HG02642 (cell line): Measurements from ENCODE around the gene FAM43A.

Source experiments
- ATAC-seq: cut with Tn5 transposase; IDR thresholded peaks from one replicate; pipeline ENCODE4 v1.9.1; 2021; ENCODE audit warnings: mild to moderate bottlenecking; ENCODE audit not compliant: unreplicated experiment, poor library complexity

The FAM43A gene, protein sequence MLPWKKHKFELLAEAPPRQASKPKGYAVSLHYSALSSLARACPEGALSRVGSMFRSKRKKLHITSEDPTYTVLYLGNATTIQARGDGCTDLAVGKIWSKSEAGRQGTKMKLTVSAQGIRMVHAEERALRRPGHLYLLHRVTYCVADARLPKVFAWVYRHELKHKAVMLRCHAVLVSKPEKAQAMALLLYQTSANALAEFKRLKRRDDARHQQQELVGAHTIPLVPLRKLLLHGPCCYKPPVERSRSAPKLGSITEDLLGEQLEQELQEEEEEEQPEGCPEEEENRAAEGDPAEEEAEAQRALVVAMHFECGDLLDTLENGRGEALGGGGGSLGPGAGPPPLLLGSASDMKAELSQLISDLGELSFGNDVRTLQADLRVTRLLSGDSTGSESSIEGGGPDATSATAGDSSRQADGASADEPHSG

DNA sequence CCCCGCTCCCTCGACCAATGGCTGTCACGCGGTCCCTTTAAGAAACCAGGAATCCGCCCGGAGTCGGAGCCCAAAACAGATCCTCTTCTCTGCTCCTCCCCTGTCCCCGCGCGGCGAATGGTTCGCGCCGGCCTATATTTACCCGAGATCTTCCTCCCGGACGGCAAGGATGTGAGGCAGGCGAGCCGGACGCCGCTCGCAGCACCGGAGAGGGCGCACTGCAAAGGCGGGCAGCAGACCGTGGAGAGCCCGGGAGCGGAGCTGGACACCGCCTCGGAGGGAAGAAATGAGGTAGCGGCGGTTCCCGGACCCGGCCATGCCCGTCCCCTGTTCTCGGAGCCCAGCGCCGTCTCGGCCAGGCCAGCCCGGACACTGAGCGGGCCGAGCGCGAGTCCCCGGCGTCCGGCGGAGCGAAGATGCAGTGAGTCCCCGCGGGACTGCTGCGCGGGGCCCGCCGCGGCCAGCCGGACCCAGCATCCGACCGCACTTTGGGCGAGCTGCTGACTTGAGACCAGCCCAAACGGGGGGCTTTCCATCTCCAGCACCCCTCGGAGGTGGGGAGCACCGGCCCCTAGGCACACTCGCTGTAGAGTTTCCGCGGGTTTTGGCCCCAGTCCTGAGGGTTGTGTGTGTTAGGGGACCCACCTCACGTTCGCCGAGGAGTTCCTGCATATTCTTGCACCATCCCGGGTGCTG is at the start of gene FAM43A:
Gene FAM43A (plus strand): TSS at position 166 of the 696 bp plus-strand sequence. CDS start 944 bp downstream, outside the sequence.
- ATAC-seq = peak; percentile 53

DNA sequence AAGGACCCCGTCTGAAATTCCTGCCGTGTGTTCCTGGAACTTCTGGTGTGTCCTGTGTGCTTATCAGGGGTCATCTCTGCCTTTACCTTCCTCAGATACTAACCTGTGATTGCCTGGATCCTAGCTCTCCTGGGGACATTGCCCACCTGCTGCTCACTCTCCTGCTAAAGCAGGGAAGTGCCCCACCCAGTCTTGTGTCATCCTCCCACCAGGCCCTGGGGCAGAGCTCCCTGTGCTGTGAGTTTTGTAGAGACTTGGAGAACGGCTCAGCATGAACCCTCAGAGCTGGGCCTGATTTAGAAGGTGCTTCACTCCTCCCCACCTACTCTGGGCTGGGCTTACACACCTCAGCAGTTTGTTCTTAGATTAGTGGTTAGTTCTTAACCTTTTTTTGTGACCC is 48.6 kb upstream of the FAM43A start:
- ATAC-seq = no peak

DNA sequence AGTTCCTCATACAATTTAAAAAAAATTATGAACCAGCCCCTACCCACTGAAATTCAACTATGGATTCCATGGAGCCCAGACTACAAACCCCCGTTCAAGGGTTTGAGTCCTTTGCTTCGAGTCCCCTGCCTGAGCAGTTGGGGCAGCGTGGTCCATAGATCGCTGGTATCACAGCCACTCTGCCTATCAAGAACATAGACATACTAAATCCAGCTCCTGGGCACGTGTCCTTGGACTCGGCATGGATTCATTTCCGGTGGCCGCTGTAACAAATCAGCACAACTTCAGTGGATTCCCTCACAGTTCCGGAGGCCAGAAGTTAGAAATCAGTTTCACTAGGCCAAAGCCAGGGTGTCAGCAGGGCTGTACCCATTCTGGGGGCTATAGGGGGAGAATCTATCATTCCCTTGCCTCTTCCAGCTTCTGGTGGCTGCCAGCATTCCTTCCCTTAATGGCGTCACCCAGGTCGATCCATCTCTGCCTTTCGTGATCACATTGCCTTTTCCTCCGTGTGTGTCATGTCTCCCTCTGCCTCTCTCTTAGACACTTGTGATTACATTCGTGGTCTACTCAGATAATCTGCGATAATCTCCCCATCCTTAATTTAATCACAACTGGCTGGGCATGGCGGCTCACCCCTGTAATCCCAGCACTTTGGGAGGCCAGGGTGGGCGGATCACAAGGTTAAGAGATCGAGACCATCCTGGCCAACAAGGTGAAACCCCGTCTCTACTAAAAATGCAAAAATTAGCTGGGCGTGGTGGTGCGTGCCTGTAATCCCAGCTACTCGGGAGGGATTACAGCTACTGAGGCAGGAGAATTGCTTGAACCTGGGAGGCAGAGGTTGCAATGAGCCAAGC is 47.9 kb upstream of the FAM43A start:
- no peak for ATAC-seq

DNA sequence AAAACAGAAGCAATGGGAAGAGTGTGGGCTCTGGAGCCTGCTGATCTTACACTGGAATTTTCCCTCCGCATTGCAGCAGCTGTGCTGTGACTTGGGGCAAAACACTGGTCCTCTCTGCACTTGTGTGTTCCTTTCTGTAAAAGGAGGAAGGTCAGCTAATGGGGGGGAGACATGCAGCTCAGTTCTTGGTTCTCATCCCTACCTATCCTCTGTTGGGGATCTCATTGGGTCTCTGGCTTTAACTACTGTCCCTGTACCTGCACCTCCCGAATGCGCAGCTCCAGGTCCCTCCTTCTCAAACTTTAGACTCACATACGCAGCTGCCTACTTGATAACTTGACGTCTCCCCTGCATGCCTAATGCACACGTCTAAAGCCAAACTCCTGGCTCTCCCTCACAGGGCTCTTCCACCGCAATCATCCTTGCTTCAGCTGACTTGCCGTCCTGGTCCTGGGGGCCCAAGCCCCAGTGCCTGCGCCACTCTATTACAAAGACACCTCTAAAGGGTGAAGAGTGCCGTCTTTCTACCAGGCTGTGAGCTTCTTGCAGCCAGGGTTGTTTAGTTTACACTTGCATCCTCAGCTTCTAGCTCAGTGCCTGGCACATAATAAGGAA is 46.6 kb upstream of the FAM43A start:
- ATAC-seq = no peak

DNA sequence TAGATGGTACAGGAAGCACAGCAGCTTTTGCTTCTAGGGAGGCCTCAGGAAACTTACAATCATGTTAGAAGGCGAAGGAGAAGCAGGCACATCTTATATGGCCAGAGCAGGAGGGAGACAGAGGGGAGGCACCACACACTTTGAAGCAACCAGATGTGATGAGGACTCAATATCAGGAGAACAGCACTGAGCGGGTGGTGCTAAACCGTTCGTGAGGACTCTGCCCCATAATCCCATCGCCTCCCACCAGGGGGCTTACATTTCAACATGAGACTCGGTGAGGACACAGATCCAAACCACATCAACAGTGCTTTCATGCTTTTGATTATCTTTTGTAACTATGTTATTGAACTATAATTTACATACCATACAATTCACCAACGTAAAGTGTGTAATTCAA is 44.9 kb upstream of the FAM43A start:
- no peak for ATAC-seq

DNA sequence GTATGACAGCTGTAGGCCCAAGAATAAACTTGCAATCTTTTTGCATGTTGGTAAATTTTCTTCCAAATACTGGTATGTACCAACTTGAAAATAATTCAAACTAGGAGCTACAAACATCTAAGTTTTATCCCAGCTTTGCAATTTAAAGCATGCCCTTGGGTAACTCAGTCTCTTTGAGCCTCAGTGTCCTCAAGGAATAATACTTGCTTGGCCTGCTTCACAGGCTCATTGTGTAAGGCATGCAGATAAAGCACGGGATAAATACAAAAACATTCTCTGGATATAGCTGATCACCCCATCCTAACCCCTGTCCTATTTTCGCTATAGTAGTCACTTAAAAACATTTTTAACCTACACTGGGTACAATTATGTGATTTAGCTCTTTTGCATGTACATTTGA is 42.9 kb upstream of the FAM43A start:
- no peak for ATAC-seq

DNA sequence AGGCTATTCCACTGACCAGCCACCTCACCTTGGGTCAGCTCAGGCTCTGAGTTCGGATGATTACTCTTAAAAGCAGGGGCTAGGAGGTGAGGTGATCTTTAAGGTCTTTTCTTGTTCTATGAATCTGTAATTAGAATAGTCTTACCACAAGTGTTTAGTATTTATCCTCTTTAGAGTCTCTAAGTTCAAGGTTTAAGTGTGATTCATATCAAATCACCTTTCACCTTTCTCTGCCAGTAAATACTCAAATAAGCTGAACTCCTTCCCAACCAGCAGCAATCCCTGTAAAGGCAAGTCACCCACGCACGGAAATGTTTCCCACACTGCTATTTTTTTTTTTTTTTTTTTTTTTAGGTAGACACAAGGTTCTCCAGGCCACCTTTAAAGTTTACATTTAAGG is 37.9 kb upstream of the FAM43A start:
- ATAC-seq = no peak

DNA sequence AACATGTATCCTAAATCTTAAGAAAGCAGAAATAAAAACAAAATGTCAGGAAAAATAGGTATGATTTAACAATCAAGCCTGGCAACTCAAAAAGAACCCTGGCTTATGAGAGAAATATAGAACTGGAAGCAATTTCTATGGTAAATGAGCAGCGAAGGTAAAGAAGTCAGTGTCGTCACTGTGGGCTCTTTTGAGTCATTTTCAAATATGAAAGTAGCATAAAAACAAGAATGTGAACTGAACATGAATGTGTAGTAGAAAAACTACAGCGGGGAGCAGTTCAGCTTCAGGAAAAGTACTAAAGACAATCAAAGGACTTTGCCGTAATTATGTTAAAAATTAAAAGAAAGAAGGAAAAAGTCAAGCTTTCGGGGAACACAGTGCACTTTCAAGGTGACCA is 31.2 kb upstream of the FAM43A start:
- ATAC-seq = peak; percentile 55

DNA sequence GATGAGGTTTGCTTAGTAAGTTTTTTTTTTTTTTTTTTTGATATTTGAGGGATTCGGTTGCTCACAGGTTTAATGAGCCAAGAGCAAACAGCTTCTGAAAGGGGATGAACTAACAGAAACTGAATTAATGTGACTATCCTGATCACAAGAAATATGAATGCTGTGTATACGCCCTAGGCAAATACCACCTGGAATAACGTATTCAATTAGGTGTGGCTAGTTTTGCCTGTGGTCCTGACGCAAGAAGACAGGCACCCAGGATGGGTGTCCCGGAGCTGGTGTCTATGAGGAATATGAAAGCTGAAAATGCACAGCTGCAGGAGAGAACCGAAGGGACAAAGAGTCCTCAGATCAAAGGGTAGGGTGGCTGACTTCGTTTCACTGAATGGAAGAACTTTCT is 28.2 kb upstream of the FAM43A start:
- ATAC-seq = no peak

DNA sequence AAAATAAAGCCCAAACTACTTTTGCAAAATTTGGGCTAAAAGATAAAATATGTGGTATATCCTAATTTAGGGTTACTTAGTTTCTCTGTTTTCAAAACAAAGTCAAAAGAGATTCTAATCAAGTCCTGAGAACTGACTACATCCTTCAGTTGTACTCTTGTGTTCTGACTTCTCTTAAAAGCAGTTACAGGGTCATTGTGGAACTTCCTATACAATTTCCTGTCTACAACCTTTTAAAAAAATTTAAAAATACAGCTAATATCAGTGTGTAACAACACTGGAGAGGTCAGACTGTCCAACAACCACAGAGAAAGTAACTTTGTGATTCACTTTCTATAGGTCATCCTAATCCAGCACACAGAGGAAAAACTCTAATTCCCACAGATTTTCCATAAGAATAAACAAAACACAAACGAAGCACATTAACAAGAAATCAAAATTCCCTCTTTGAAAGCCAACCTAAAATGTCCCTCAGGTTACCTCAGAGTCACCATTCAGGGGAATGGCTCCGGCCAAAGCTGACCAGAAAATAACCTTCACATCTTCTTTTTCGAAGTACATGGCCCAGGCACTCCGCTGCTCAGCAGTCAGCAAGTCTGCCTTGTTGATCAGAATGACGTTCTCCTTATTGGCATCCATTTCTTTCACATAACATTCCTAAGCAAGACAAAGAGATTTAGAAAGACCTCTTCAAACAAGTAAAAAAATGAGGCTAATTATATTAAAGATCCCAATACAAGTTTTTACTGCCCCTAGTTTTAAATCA is 27.0 kb upstream of the FAM43A start:
- ATAC-seq = no peak

DNA sequence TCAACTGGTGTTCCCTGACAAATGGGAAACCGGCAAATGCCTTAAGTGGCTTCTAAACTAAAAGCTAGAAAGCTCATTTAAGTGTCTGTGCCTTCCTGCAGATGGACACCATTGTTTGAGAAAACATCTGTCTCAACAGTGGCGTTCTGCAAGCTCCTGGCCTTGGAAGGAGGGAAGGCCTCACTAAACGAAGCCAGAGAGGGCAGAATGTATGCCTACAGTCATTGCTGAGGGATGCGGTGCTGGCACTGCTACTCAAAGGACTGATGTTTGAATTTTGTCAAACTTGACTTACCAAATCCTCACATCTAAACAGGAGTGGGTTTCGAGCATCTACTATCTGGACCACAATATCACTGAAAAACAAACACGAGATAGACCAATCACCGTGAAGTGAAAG is 25.9 kb upstream of the FAM43A start:
- ATAC-seq = no peak

DNA sequence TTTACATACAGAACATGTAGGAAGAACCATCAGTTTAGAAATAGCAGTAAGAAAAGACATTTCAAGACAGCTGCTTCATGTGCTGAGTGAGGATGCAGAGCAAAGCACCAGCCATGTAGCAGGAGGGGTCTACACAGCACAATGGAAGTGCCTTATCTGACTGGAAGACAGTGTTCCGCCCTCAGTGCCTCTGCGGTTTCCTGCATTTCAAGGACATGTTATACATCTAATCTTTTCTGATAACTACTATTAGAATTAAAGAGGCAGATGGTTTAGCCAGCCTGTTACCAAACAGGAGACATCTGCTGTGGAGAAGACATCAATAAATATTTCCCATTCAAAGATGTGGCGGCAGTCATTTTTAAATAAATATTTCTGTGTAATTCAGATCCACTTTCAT is 24.3 kb upstream of the FAM43A start:
- no peak for ATAC-seq

DNA sequence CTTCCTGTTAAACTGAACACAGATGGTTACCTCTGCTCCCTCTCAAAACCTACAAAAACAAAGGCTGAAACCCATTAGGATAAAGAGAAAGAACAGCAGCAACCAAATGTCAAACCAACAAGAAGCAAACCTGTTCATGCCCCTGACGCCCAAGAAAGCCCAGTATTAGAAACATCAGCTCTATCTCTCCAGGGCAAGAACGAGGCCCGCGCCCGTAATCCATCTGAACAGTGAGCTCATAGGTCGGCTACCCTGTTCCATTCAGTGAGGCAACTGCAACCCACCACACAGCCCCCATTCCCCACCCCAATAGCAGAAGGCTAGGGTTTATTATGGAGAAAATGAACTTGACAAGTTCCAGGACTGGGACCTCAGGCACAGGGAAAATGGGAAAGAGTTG is 23.7 kb upstream of the FAM43A start:
- ATAC-seq = no peak

DNA sequence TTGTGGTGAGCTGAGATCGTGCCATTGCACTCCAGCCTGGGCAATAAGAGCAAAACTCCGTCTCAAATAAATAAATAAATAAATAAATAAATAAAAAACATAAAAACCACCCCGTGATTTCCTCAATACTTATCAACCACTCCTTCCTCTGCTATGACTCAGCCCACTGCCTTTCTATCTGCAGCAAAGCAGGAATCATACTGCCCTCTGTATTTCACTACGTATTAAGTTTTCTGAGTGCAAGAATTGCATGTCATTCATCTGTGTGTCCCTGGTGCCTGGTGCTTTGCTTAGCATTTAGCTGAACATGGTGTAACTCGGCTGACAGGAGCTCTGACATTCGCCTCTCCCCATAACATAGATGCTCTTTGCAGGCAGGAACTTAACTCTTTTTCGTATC is 20.8 kb upstream of the FAM43A start:
- ATAC-seq = no peak

DNA sequence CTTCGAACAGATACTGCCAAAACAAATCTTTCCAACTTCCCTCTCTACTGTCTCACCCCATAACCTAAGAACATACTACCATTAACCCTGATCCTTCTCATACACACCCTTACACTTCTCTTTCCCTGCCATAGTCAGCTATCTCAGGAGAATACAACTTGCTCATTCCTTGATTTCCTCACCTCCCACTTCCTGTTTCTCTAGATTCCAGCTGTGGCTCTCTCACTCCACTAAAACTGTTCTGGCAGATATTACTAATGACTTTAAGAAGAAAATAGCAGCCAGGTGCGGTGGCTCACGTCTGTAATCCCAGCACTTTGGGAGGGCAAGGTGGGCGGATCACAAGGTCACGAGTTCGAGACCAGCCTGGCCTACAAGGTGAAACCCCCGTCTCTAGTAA is 18.3 kb upstream of the FAM43A start:
- no peak for ATAC-seq

DNA sequence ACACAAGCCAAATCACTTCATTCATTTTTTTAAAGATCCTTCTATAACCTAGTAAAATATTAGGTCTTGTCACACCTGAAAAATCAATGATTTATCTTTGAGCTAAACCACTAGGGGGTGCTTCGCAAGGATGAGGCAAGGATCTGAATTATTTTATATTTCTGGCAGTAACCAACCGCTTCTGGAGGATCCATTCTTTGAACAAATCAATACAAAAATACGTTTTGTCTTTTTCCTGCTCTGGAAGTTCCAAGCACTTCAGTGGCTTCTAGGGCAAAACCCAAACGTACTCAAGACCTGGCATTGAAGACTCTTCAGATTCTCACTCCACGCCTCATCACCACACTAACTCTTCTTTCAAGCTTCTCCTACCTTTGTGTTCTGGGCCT is 14.2 kb upstream of the FAM43A start:
- ATAC-seq = peak; percentile 16

DNA sequence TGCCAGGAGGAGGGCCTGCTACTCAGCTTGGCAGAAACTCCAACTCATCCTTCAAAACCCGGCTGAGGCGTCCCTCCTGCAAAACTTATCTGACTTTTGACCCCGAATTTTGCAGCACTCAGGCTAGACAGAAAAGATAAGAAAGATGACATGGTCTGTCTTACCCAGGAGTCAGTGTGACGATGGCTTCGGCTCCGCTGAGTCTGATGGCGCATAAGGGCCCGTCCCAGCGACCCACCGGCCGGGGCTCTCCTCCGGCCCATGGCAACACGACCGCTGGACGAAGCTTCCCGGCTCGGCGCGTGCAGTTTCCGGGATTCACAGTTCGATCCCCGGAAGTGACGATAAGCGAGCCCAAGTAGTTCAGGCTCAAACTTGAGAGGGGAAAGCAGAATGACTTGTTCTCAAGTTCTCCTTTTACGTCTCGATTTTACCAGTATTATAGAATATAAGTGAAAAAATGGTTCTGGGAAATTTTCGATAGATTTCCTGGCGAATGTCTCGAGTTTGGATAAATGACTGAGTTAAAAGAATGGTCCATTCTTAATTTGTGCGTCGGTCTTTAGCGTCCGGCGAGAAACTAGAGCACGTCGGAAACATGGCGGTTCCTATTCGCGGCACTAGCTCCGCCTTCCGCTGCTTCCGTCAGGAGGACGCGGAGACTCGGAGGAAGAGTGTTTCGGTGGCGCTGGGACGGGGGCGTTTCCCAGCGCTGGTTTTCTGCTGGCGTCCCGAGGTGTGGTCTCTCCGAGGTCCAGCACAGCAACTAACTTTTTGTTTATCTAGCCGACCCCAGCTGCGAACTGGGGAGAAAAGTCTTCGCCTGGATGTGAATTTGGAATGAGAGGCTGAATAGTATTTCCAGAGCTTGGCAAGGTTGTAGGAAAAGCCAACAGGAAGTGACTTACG is 13.5 kb upstream of the FAM43A start, which contains the start of gene LSG1:
Gene LSG1 (minus strand): TSS at position 292 of the 909 bp plus-strand sequence. CDS start 29 bp downstream, at position 263.
- ATAC-seq = peak; percentile 89

DNA sequence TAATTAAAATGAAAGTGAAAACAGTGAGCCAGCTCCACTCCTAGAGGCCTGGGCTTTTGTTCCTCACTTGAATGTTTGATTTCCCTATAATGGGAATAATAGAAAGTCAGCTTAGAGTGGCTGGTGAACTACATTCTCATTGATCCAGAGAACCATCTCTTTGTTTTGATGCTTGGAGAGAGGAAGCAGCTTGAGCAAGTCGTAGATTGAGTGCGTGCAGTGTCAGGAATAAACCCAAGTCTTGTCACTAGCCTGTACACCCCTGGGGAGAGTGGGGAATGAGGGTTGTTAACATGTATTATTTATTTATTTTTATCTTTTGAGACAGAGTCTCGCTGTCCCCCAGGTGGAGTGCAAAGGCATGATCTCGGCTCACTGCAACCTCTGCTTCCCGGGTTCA is 12.8 kb upstream of the FAM43A start:
- no peak for ATAC-seq

DNA sequence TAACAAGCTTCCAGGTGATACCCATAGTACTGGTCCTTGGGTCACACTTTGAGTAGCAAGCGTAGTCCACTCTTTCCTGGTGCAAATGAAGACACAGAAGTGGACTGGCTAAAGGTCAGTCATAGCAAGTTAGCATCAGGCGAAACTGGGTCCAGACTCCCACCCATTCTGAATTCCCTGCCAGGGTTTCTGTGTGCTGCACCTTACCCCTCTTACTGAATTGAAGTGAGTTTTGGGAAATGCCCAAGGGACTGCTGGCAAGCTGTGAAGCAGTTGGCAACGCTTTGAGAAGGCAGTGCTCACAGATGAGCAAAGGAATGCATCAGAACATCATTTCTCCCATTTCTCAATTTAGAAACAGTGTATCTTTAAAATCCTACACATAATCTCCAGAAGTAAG is 11.9 kb upstream of the FAM43A start:
- no peak for ATAC-seq
